Omental fat pad (tissue), 4 donors: ENCODE data around the gene CCDC148. TPM values are rescaled to one million over a fixed set of nuclear protein-coding genes. Genes with fewer than 3 reads are reported as not detected.

Experiments
- ATAC-seq: fragments of 150-250 bp; one replicate; pipeline ENCODE4 v1.9.1; 2016; ENCODE audit warnings: mild to moderate bottlenecking, moderate library complexity; ENCODE audit not compliant: low FRiP score
- DNase-seq: peaks from one replicate; pipeline ENCODE4 v3.0.0-alpha.2; 2019; ENCODE audit warnings: low spot score
- total RNA-seq, 4 donors: library from RNA; depleted of rRNA; stranded (reverse); fragments of >200 nt; gene quantifications; one replicate each; pipeline ENCODE4 v1.1.0, GENCODE V29; 2016
- TF ChIP-seq, protein P1 (sequence below), 3 donors: fragments of 450-650 bp; IDR thresholded peaks; one replicate each; pipeline ENCODE4 v1.5.1; 2016 to 2017; ENCODE audit warnings: antibody characterized with exemption in 3 of 3, mild to moderate bottlenecking in 3 of 3, moderate library complexity in 2 of 3

The CCDC148 gene
- total RNA-seq, 4 donors from 2014 or later = 0.48 TPM; not detected in 3

- DNase-seq (no peak), ATAC-seq (no peak)
- TF ChIP-seq, protein P1, sequence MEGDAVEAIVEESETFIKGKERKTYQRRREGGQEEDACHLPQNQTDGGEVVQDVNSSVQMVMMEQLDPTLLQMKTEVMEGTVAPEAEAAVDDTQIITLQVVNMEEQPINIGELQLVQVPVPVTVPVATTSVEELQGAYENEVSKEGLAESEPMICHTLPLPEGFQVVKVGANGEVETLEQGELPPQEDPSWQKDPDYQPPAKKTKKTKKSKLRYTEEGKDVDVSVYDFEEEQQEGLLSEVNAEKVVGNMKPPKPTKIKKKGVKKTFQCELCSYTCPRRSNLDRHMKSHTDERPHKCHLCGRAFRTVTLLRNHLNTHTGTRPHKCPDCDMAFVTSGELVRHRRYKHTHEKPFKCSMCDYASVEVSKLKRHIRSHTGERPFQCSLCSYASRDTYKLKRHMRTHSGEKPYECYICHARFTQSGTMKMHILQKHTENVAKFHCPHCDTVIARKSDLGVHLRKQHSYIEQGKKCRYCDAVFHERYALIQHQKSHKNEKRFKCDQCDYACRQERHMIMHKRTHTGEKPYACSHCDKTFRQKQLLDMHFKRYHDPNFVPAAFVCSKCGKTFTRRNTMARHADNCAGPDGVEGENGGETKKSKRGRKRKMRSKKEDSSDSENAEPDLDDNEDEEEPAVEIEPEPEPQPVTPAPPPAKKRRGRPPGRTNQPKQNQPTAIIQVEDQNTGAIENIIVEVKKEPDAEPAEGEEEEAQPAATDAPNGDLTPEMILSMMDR (IDR thresholded peaks at IDR 0.05) = no peak
Observed at GRCh38 chr2:158205215-158205614, 251.3 kb downstream of the CCDC148 start.

DNA sequence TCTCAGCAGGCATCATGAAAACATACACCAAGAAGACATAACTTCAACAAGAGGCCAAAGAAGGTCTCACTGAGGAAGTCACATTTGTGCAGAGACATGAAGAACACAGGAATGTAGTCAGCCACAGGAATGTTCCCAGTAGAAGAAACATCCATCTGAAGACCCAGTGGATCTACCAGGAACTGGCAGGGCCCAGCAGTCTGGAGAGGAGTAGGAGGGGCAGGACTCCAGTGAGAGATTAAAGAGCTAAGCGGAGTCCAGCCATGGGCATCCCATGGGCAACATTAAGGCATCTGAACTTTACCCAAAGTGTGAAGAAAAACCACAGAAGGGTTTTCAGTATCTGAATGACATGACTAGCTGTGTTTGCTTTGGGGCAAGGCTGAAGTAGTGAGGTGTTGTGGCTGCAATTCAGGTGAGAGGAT is 251.8 kb downstream of the CCDC148 start:
- DNase-seq (no peak), ATAC-seq (no peak)
- TF ChIP-seq, protein P1 (IDR thresholded peaks at IDR 0.05) = no peak

DNA sequence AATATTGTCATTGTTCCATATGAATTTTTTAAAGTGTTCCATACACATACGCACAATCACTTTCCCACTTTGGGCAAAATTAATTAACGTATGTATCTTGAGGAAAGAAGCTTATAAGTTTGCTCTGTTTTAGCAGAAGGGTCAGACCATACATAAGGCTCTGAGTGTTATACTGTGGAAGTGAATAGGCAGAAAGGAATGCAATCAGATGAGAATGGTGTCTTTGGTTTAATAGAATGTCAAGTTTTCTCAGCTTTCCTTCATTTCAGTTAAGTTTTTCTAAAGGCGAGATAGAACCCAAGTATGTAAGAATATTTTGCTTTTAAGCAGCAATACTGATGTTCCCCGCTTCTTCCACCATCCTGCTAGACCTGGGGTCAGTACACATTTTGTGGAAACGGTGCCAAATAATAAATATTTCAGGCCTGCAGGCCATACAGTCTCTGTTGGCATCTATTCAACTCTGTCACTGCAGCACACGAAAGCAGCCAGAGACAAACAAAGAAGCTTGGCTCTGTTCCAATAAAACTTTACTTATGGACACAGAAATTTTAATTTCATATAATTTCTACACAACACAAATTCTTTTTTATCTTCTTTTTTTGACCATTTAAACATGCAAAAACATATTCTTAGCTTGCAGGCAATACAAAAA is 254.3 kb downstream of the CCDC148 start:
- ATAC-seq = no peak
- TF ChIP-seq, protein P1 (IDR thresholded peaks at IDR 0.05) = no peak
- DNase-seq = no peak

- TF ChIP-seq, protein P1 (IDR thresholded peaks at IDR 0.05) = no peak
- DNase-seq (no peak), ATAC-seq (no peak)
Observed at GRCh38 chr2:158199928-158200650, 256.5 kb downstream of the CCDC148 start.

DNA sequence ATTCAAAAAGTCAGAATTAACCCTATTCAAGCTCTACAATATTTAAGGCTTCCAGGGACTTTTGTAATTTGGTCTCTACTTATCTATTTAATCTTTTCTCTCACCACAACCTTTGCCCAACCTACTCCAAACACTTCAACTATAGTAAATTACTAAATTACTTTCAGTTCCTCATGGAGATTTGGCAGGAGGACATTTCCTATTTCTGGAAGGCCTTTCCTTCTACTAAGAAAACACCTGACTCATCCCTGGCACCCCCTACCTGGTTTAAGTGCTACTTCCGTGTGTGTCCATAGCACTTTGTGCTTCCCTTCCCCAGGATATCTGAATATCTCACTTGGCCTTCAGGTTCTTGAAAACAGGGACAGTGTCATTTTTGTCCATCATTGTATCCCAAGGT is 258.6 kb downstream of the CCDC148 start:
- TF ChIP-seq, protein P1 (IDR thresholded peaks at IDR 0.05) = no peak
- no peak for ATAC-seq
- DNase-seq = no peak

- TF ChIP-seq, protein P1 (IDR thresholded peaks at IDR 0.05) = no peak
- DNase-seq (no peak), ATAC-seq (no peak)
Observed at GRCh38 chr2:158194229-158194628, 262.3 kb downstream of the CCDC148 start.
